CD8-positive, alpha-beta memory T cell (primary cell): ENCODE measurements around the gene GALNT7. TPM values are rescaled to one million over a fixed set of nuclear protein-coding genes. Genes with fewer than 3 reads are reported as not detected.

Experiments used
- CTCF ChIA-PET: fragments of 350-600 bp; sonication (Branson Sonifier 250); formaldehyde crosslinking; loops from one replicate; lab custom pipeline; 2021; ENCODE audit warnings: antibody characterized with exemption; lab: Charles Lee
- POLR2A ChIA-PET: fragments of 350-600 bp; sonication (Branson Sonifier 250); formaldehyde crosslinking; loops from one replicate; lab custom pipeline; 2021; ENCODE audit warnings: antibody characterized with exemption; lab: Charles Lee
- DNase-seq, 5 donors: peaks; one replicate each; pipeline versions ENCODE4 v3.0.0 to v3.0.0-alpha.2; 2020 to 2022; ENCODE audit warnings: mixed read lengths in 1 of 5
- H3K27ac ChIP-seq: one replicate; pipeline ENCODE4 v1.7.0; 2013; ENCODE audit warnings: low read depth, mild to moderate bottlenecking, low read length, moderate library complexity
- H3K27me3 ChIP-seq: 2 replicates; pipeline ENCODE4 v1.7.0; 2013; ENCODE audit warnings: low read length, mild to moderate bottlenecking; ENCODE audit not compliant: insufficient read depth, poor library complexity, severe bottlenecking
- H3K36me3 ChIP-seq: 2 replicates; pipeline ENCODE4 v1.7.0; 2013; ENCODE audit warnings: mild to moderate bottlenecking, low read length, moderate library complexity; ENCODE audit not compliant: insufficient read depth
- H3K4me1 ChIP-seq: 2 replicates; pipeline ENCODE4 v1.7.0; 2013; ENCODE audit warnings: mild to moderate bottlenecking, low read length, moderate library complexity; ENCODE audit not compliant: insufficient read depth
- H3K4me3 ChIP-seq: 2 replicates; pipeline ENCODE4 v1.7.0; 2013; ENCODE audit warnings: mild to moderate bottlenecking, low read length
- H3K9me3 ChIP-seq: 2 replicates; pipeline ENCODE4 v1.7.0; 2013; ENCODE audit warnings: mild to moderate bottlenecking, low read length
- H3K27ac Mint-ChIP-seq, 8 donors: one replicate each; pipeline ENCODE4 v1.8.0; 2020 to 2021; ENCODE audit warnings: mixed read lengths in 8 of 8, mild to moderate bottlenecking in 6 of 8, inconsistent platforms in 3 of 8, moderate library complexity in 3 of 8
- H3K27me3 Mint-ChIP-seq, 2 donors: one replicate each; pipeline ENCODE4 v1.8.0; 2020 to 2021; ENCODE audit warnings: mixed read lengths in 2 of 2, mild to moderate bottlenecking in 1 of 2, moderate library complexity in 1 of 2
- H3K36me3 Mint-ChIP-seq, 3 donors: one replicate each; pipeline ENCODE4 v1.8.0; 2020 to 2021; ENCODE audit warnings: mixed read lengths in 3 of 3, inconsistent platforms in 1 of 3, mild to moderate bottlenecking in 1 of 3
- H3K4me1 Mint-ChIP-seq, 3 donors: one replicate each; pipeline ENCODE4 v1.8.0; 2020 to 2021; ENCODE audit warnings: mixed read lengths in 3 of 3, inconsistent platforms in 1 of 3, mild to moderate bottlenecking in 1 of 3
- H3K4me3 Mint-ChIP-seq, 7 donors: one replicate each; pipeline ENCODE4 v1.8.0; 2020 to 2021; ENCODE audit warnings: mixed read lengths in 7 of 7, mild to moderate bottlenecking in 6 of 7, moderate library complexity in 4 of 7, inconsistent platforms in 2 of 7
- H3K9me3 Mint-ChIP-seq, 5 donors: one replicate each; pipeline ENCODE4 v1.8.0; 2020 to 2022; ENCODE audit warnings: mixed read lengths in 5 of 5, mild to moderate bottlenecking in 3 of 5, moderate library complexity in 2 of 5, inconsistent platforms in 1 of 5
- polyA plus RNA-seq: library from polyadenylated mRNA; unstranded; fragments of 300-500 nt; fragmentation: Illumina TruSeq; gene quantifications from one replicate; pipeline ENCODE4 v1.2.3, GENCODE V29; 2021
- total RNA-seq, 2 experiments: library from RNA; stranded (reverse); gene quantifications; one replicate each; pipeline ENCODE4 v1.2.3, GENCODE V29; 2021

The GALNT7 gene
- total and polyA plus RNA-seq, 3 experiments from 2014 or later, result 10.0 to 18.0 (median 16.7) TPM

DNA sequence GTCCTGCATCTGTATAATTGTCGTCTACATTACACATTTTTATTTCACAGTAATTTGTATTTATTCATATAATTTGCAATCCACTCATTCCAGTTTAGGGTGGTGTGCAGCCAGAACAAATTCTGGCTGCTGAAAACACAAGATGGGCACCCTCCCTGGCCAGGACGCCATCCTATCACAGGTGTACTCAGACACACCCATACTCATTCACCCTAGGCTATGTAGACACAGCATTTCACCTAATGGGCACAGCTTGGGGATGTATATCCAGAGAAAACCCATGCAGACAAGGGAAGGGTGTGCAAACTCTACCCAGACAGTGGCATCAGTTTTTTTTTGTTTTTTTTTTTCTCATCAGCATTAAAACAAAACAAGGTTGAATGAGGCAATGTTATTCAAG, 92.4 kb downstream of the GALNT7 start:
- POLR2A ChIA-PET, result no interaction called here
- no peak overlapping the region for H3K4me3 ChIP-seq
- Mint-ChIP-seq H3K4me3 (no peak overlapping the region), H3K36me3 (peaks cover 0 to 4% (median 0%) of the 10 kb centered on the region in 3 donors), H3K27ac (no peak overlapping the region), H3K9me3 (no peaks in the 10 kb centered on the region), H3K27me3 (no peaks in the 10 kb centered on the region), H3K4me1 (peaks cover 20 to 25% (median 25%) of the 10 kb centered on the region in 3 donors)
- no peak overlapping the region for H3K27ac ChIP-seq
- no peak for DNase-seq
- H3K9me3 ChIP-seq, result no peaks in the 10 kb centered on the region
- no peaks in the 10 kb centered on the region for H3K36me3 ChIP-seq
- H3K27me3 ChIP-seq, result no peaks in the 10 kb centered on the region
- peaks cover 16% of the 10 kb centered on the region for H3K4me1 ChIP-seq
- CTCF ChIA-PET, result interaction anchor here (3.5 kb wide), 1 partner anchor 248 kb away, joined by 19 read pairs; no protein-coding TSS in a partner anchor

DNA sequence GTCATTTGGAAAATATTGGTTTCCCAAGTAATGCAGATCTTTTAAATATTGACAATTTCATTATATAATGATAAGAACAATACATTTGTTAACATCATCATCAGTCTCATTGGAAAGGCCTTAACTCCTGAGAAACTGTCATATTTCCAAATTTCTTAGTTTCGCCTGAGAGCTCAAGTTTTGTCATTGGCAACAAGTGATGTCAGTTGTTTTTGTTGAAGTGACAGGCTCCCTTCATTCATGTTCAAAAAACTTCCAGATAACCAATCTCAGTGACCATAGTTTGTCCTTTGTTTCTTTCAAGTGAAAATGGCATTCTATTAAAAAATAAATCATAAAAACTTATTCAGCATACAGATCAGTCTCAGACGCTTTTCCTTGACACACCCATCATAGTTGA, 93.8 kb downstream of the GALNT7 start:
- peaks cover 16% of the 10 kb centered on the region for H3K4me1 ChIP-seq
- CTCF ChIA-PET, result interaction anchor here (3.5 kb wide), 1 partner anchor 249 kb away, joined by 19 read pairs; no protein-coding TSS in a partner anchor
- no peak overlapping the region for H3K4me3 ChIP-seq
- POLR2A ChIA-PET, result no interaction called here
- Mint-ChIP-seq H3K36me3 (peaks cover 0 to 4% (median 0%) of the 10 kb centered on the region in 3 donors), H3K27ac (no peak overlapping the region), H3K4me3 (no peak overlapping the region), H3K4me1 (peaks cover 22 to 31% (median 31%) of the 10 kb centered on the region in 3 donors), H3K27me3 (no peaks in the 10 kb centered on the region), H3K9me3 (no peaks in the 10 kb centered on the region)
- H3K9me3 ChIP-seq, result no peaks in the 10 kb centered on the region
- no peaks in the 10 kb centered on the region for H3K27me3 ChIP-seq
- DNase-seq, result no peak
- H3K36me3 ChIP-seq, result no peaks in the 10 kb centered on the region
- H3K27ac ChIP-seq, result no peak overlapping the region

DNA sequence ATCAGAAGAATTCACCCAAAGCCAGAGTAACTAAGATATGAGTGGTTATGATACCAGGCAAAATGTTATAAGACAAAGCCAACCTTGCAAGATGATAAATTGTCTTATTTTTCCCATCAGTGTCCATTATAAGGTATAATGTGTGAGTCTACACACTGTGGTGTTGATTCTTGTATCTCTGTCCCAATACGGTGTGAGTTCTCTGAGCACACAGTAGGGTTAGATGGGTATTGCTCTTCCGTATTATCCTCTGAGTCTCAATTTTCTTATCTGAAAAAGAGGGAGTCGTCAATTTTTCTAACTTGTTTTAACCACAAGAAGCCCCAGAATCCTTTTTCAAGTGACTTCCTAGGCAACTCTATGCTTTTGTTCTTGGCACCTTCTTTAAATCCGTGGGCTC, 95.6 kb downstream of the GALNT7 start:
- H3K27me3 Mint-ChIP-seq, result no peaks in the 10 kb centered on the region
- Histone ChIP-seq H3K27me3 (no peaks in the 10 kb centered on the region), H3K36me3 (no peaks in the 10 kb centered on the region), H3K9me3 (no peaks in the 10 kb centered on the region), H3K27ac (no peak overlapping the region), H3K4me1 (peaks cover 16% of the 10 kb centered on the region), H3K4me3 (no peak overlapping the region)
- peaks cover 0 to 5% (median 2%) of the 10 kb centered on the region in 3 donors for H3K36me3 Mint-ChIP-seq
- no peak for DNase-seq
- H3K9me3 Mint-ChIP-seq, result no peaks in the 10 kb centered on the region
- POLR2A ChIA-PET, result no interaction called here
- H3K4me1 Mint-ChIP-seq, result peaks cover 29 to 41% (median 37%) of the 10 kb centered on the region in 3 donors
- peak overlapping the region in 3 of 8 donors; percentile 5 to 81 (median 65) for H3K27ac Mint-ChIP-seq
- H3K4me3 Mint-ChIP-seq, result peak overlapping the region in 3 of 7 donors; percentile 7 to 26 (median 20)
- CTCF ChIA-PET, result interaction anchor here (1.0 kb wide), 1 partner anchor 38 kb away, joined by 3 read pairs; no protein-coding TSS in a partner anchor

DNA sequence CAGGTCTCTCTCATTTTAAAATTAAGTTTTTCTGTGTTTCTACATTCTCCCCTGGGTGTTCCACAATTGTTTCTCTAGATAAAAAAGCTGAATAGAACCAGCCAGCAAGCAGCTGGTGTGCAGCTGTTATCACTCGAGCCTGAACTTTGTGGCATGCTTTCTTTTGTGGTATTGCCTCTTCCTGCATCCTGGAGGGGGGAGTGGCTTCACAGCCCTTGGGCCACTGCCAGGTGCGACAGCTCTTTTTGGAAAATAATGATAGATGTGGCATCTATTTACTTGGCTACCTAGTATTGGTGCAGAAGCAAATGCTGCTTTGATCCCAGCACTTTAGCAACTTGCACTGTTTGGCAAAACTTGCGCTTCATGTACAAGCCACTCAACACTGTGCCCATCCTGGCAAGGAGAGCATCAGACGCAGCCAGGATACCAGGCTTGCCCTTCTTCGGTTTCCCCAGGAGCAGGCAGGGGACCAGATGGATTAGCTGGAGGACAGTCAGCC, 96.1 kb downstream of the GALNT7 start:
- H3K9me3 Mint-ChIP-seq, result no peaks in the 10 kb centered on the region
- CTCF ChIA-PET, result interaction anchor here (1.0 kb wide), 1 partner anchor 37 kb away, joined by 3 read pairs; no protein-coding TSS in a partner anchor
- H3K36me3 Mint-ChIP-seq, result peaks cover 0 to 5% (median 2%) of the 10 kb centered on the region in 3 donors
- no peak overlapping the region for H3K4me3 ChIP-seq
- H3K27me3 ChIP-seq, result no peaks in the 10 kb centered on the region
- H3K4me3 Mint-ChIP-seq, result peak overlapping the region in 3 of 7 donors; percentile 7 to 16 (median 8)
- H3K4me1 ChIP-seq, result peaks cover 16% of the 10 kb centered on the region
- H3K9me3 ChIP-seq, result no peaks in the 10 kb centered on the region
- DNase-seq, result peak in 3 of 5 donors; percentile 6 to 47 (median 33)
- H3K36me3 ChIP-seq, result no peaks in the 10 kb centered on the region
- no peak overlapping the region for H3K27ac ChIP-seq
- POLR2A ChIA-PET, result no interaction called here
- H3K27me3 Mint-ChIP-seq, result no peaks in the 10 kb centered on the region
- peaks cover 31 to 43% (median 42%) of the 10 kb centered on the region in 3 donors for H3K4me1 Mint-ChIP-seq
- H3K27ac Mint-ChIP-seq, result peak overlapping the region in 5 of 8 donors; percentile 5 to 81 (median 65)

DNA sequence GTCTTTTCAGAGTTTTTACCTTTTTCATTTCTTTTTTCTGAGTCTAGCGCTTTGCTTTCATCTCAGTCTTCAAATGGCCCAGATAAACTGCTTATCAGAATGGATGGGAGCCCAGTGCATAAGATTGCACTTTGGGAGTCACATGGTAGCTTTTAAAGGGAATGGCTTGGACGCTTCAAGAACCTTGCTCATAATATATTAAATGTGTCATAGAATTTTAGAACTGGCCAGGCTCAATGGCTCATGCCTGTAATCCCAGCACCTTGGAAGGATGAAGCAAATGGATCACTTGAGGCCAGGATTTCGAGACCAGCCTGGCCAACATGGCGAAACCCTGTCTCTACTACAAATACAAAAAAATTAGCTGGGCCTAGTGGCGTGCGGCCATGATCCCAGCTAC, 97.1 kb downstream of the GALNT7 start:
- Histone ChIP-seq H3K36me3 (no peaks in the 10 kb centered on the region), H3K27ac (no peak overlapping the region), H3K4me1 (peaks cover 16% of the 10 kb centered on the region), H3K9me3 (no peaks in the 10 kb centered on the region), H3K27me3 (no peaks in the 10 kb centered on the region), H3K4me3 (no peak overlapping the region)
- no peaks in the 10 kb centered on the region for H3K9me3 Mint-ChIP-seq
- H3K27ac Mint-ChIP-seq, result peak overlapping the region in 1 of 8 donors; percentile 17
- no peak overlapping the region for H3K4me3 Mint-ChIP-seq
- POLR2A ChIA-PET, result no interaction called here
- no peak for DNase-seq
- peaks cover 0 to 5% (median 0%) of the 10 kb centered on the region in 3 donors for H3K36me3 Mint-ChIP-seq
- CTCF ChIA-PET, result no interaction called here
- no peaks in the 10 kb centered on the region for H3K27me3 Mint-ChIP-seq
- peaks cover 31 to 43% (median 43%) of the 10 kb centered on the region in 3 donors for H3K4me1 Mint-ChIP-seq

DNA sequence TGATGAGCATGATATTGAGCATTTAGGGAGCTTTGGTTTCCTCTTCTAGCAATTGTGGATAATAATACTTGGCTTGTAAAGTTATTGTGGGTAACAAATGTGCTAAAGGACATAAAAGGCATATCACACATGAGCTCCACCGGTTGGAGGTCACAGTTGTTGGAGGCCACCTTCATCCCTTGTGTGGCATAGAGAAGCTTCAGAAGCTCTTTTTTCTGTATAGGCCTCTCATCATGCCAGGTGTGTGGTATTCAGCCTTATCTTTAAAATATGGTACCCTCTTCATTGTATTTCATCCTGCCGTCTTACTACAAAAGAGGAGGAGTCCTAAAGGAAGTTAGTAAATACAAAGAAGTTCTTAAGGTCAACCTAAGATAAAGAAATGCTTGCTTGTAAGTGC, 99.1 kb downstream of the GALNT7 start:
- Mint-ChIP-seq H3K4me1 (peaks cover 29 to 43% (median 43%) of the 10 kb centered on the region in 3 donors), H3K36me3 (peaks cover 0 to 5% (median 0%) of the 10 kb centered on the region in 3 donors), H3K4me3 (no peak overlapping the region), H3K9me3 (no peaks in the 10 kb centered on the region), H3K27ac (peak overlapping the region in 2 of 8 donors; percentile 5 to 42), H3K27me3 (no peaks in the 10 kb centered on the region)
- Histone ChIP-seq H3K27me3 (no peaks in the 10 kb centered on the region), H3K4me3 (no peak overlapping the region), H3K36me3 (no peaks in the 10 kb centered on the region), H3K27ac (no peak overlapping the region), H3K4me1 (peaks cover 16% of the 10 kb centered on the region), H3K9me3 (no peaks in the 10 kb centered on the region)
- ChIA-PET CTCF (interaction anchor here (0.9 kb wide), 1 partner anchor 10 kb away, joined by 3 read pairs; no protein-coding TSS in a partner anchor), POLR2A (no interaction called here)
- DNase-seq, result no peak

DNA sequence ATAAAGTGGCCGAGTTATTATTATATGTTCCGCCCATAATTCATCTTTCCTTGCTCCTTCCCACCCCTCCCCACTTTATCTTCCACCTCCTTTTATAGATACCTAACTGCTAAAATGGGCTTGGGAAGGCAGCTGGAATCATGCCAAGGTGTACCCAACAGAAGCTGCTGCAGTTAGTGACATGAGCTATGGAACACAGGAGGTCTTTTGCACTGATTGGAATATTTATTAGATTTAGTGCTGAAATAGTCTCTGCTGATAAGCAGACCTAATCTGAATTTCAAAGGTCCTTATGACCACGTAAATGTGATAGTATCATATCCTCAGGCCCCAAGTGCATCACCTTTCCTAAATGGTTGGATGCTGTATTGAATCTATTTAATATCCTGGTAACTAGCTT, 100.7 kb downstream of the GALNT7 start:
- Histone ChIP-seq H3K4me1 (peaks cover 9% of the 10 kb centered on the region), H3K4me3 (no peak overlapping the region), H3K36me3 (no peaks in the 10 kb centered on the region), H3K27me3 (no peaks in the 10 kb centered on the region), H3K27ac (no peak overlapping the region), H3K9me3 (no peaks in the 10 kb centered on the region)
- no peak for DNase-seq
- Mint-ChIP-seq H3K36me3 (peaks cover 0 to 6% (median 2%) of the 10 kb centered on the region in 3 donors), H3K27me3 (no peaks in the 10 kb centered on the region), H3K27ac (no peak overlapping the region), H3K9me3 (no peaks in the 10 kb centered on the region), H3K4me3 (no peak overlapping the region), H3K4me1 (peaks cover 24 to 42% (median 33%) of the 10 kb centered on the region in 3 donors)
- ChIA-PET POLR2A (no interaction called here), CTCF (no interaction called here)

DNA sequence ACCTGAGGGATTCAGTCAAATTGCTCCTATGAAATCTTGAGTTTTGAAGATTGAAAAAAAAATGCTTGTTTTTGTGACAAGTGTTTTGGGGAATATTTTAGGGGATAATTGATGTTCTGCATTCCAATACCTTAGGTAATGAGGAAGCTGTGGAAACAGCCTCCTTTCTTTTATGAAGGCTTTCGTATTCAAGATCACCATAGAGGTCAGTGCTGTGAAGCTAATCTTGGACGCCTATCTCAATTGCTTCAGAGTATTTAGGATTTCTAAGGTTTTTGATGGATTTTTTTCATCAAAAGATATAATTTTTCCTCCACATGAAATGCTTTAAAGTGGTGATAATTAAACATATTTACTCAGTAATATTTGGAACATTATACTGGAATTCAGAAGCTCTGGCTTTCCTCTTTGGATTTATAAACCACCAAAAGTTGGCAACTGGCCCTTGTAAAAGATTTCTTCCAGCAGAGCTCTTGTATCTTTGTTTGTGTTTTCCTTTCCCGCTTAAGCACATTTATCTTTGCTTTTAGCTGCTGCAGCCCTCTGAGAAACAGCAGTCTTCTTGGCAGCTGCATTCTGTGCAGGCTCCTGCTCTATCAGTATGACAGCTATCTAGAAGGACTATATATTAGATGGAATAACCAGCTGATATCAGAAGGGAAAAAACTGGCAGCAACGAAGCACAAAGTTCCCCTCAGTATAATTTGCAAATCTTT, 101.9 kb downstream of the GALNT7 start:
- DNase-seq, result no peak
- peaks cover 12 to 30% (median 21%) of the 10 kb centered on the region in 3 donors for H3K4me1 Mint-ChIP-seq
- Histone ChIP-seq H3K4me3 (no peak overlapping the region), H3K9me3 (no peaks in the 10 kb centered on the region), H3K36me3 (no peaks in the 10 kb centered on the region), H3K27ac (no peak overlapping the region), H3K27me3 (no peaks in the 10 kb centered on the region), H3K4me1 (no peaks in the 10 kb centered on the region)
- H3K9me3 Mint-ChIP-seq, result no peaks in the 10 kb centered on the region
- POLR2A ChIA-PET, result no interaction called here
- H3K27ac Mint-ChIP-seq, result no peak overlapping the region
- CTCF ChIA-PET, result interaction anchor here (1.4 kb wide), 1 partner anchor 257 kb away, joined by 7 read pairs; no protein-coding TSS in a partner anchor
- no peaks in the 10 kb centered on the region for H3K27me3 Mint-ChIP-seq
- H3K4me3 Mint-ChIP-seq, result no peak overlapping the region
- H3K36me3 Mint-ChIP-seq, result peaks cover 5 to 15% (median 6%) of the 10 kb centered on the region in 3 donors
